GM18907 (cell line): ENCODE measurements around the gene MAN1A2.
"Not testable (repeated sequence)": the region's sequence is repeated elsewhere in the genome, so short reads cannot be mapped to it uniquely, and the experiment has no call there.

Experiments
- ATAC-seq: cut with Tn5 transposase; IDR thresholded peaks from one replicate; pipeline ENCODE4 v1.9.1; 2021; ENCODE audit warnings: mild to moderate bottlenecking, moderate library complexity; ENCODE audit not compliant: unreplicated experiment

MAN1A2 gene

DNA sequence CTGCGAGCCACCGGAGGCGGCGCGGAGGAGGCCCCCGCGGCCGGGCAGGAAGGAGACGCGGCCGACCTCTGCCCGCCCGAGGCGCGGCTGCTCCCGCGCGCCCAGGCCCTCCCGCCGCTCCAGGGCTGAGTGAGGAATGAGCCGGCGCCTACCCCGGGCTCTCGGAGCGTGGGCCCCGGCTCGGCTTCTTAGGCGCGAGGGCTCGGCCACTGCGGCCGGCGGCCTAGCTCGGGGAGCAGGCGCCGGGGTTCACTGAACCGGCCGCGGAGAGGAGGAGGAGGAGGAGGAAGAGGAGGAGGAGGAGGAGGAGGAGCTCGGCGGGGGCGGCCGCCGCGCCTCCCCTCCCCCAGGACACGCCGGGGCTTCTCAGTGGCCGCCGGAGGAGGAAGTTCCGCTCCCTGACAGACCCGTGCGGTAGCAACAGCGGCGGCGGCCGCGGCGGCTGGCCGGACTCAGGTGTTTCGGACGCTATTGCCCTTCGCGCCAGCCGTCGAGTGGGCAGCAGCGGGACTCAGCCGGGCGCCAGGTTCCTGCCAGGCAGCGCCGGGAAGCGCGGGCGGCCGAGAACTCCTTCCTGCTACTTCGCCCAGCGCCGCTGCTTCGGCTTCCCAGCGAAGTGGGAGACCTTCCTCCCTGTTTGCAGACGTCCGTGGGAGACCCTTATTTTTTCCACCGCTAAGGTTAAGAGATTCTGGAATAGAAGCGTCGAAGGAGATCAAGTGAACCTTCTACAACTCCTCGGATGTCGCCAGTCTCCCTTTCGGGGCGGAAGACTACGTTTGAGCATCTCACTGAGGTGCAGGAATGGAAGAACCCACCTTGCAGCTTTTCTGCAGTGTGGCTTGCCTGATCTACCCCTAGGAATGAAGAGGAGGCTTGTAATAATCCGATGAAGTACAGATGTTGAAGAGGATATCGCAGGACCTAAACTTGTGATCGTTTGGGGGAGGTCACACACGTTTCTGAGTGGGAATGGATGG lies at the start of gene MAN1A2:
MAN1A2 (plus strand) TSS at position 404 of the 980 bp plus-strand sequence. CDS start 735 bp downstream, outside the sequence.
- ATAC-seq = peak; percentile 70

DNA sequence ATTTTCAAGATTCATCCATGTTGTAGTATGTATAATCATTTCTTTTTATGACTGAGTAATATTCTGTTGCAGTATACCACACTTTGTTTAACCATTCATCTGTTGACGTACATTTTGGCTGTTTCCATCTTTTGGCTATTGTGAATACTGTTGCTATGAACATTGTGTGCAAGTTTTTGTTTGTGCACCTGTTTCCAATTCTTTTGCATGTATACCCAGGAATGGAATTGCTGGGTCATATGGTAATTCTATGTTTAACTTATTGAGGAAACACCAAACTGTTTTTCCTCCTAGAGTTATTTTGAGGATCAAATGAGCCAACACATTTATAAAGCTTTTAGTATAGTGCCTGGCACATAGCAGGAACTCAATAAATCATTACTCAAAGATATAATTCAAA lies 49.2 kb upstream of the MAN1A2 start:
- no peak for ATAC-seq

DNA sequence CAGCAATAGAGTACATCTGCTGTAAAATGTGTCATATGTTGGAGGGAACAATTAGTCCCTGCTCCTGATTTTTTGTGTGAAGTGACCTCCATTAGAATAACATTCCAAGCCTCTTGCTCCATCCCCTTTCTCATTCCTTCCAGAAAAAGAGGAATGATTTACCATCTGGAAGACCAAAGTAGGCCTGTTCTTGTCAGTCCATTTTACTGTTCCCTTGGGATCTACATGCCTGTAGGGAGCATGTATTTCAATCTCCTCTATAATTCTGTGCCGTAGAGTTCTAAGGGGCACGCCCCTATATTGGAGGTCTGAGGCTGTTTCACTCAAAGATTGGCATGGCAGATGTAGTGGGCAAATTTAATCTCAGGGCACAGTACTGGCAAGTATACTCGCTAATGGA lies 48.8 kb upstream of the MAN1A2 start:
- no peak for ATAC-seq

DNA sequence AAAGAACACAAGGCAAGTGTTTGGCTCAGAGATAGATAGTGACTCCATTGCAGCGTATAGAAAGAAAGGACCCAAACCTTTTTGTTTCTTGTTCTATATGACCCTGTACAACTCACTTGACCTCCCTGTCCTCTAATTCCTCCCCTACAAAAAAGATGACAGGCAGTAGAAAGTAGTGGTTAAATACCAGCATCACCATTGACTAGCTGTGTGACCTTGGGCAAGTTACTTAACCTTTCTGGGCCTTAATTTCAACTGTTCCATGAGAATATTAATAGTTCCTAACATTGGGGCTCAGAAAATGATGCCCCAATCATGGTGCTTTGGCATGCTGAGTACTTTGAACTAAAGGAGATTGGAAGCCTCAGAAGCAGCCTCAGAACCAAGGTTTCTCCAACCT lies 46.7 kb upstream of the MAN1A2 start:
- ATAC-seq = no peak

DNA sequence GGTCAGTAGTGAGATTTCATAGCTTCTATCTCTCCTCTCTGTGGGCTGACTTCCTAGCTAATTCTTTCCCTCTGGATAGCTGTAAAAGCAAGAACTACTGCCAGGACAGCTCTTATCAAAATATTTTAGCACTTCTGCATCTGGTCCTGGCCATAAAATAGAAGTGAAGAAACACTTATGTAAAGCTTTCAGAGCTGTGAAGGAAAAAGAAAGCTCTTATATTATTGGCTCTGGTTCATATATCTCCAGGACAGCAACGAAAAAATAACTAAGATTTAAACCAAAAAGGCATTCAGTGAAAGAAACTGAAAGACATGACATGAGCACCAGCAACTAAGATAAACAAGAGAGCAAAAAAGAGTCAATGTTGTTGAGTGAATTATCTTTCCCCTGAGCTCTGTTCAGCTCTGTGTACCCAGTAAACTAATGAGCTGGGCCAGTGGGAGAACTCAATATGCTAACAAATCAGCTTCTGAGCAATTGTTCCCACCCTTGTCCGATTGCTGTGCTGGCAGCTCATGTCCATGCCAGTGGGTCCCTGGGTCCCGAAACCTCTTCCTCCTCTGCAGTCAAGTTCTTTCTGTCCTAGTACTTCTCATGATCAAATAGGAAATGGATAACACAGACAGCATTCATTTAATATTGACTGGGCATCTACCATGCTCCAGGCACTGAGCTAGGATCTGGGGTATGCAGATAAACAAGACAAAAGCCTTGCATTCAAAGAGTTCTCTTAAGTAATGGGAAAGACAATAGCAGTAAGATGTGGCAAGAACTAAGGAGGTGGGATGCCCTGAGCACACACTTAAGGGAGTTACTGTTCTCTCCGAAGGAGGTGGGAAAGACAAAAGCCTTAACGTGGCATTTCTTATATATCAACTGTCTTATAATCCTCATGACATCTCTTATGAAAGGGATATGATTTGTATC lies 45.3 kb upstream of the MAN1A2 start:
- ATAC-seq = no peak

DNA sequence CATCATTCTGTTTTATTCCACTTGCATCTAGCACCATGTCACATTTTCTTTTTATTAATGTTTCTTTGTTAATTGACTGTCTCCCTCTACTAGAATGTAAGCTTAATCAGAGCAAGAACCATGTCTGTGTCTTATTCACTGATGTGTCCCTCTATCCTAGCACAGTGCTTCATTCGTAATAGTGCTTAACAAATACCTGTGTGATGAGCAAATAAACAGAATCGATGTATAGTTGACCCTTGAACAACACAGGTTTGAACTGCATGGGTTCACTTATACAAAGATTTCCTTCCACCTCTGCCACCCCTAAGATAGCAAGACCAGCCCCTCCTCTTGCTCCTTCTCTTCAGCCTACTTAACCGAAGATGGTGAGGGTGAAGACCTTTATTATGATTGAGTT lies 42.9 kb upstream of the MAN1A2 start:
- ATAC-seq = no peak

DNA sequence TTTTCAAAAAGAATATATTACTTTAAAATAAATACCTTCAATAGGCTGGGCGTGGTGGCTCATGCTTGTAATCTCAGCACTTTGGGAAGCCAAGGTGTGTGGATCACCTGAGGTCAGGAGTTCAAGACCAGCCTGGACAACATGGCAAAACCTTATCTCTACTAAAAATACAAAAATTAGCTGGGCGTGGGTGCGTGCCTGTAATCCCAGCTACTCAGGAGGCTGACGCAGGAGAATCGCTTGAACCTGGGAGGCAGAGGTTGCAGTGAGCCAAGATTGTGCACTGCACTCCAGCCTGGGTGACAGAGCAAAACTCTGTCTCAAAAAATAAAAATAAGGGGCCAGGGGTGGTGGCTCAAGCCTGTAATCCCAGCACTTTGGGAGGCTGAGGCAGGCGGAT lies 41.2 kb upstream of the MAN1A2 start:
- ATAC-seq = not testable (repeated sequence)

DNA sequence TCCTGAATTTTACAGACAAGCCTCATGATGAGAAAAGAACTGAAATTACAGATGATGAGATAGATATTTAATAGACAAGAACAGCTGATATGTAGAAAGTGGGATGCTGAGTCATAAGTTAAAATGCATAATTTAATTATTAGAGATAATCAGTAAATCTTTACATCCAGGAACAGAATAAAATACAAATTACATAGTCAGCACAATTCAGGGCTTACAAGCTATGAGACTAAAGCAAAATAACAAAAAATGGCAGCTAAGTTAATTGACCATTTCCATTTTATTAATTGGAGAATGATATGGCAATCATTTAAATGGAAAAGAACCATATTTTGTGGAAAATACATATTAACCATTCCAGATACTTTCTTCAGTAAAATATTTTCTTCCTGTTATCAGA lies 40.2 kb upstream of the MAN1A2 start:
- ATAC-seq = no peak

DNA sequence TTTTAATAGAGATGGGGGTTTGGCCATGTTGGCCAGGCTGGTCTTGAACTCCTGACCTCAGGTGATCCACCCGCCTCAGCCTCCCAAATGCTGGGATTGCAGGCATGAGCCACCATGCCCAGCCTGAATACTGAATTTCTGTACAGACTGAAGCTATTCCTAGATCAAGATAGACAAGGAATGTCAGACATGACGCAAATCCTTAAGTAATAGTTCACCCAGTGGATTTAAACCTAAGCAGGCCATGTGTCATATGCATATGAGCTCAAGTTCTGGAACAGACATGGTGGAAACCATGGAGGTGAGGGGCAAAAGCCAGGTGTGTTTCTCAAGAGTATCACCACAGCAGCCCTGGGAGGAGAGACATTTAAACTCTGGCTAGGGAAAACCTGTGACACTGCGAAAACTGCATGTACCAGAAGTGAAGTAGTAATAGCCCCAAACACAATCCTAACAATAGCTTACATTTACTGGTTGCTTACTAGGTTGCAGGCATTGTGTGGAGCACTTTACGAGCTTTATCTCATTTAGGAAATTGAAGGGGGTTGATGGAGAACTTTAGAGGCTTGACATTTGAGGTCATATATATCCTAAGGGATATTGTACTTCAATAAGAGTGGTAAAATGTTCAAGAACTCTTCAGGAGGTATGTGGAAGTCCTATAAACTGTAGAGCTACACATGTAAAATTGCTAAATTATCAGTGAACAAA lies 31.7 kb upstream of the MAN1A2 start:
- ATAC-seq = no peak

DNA sequence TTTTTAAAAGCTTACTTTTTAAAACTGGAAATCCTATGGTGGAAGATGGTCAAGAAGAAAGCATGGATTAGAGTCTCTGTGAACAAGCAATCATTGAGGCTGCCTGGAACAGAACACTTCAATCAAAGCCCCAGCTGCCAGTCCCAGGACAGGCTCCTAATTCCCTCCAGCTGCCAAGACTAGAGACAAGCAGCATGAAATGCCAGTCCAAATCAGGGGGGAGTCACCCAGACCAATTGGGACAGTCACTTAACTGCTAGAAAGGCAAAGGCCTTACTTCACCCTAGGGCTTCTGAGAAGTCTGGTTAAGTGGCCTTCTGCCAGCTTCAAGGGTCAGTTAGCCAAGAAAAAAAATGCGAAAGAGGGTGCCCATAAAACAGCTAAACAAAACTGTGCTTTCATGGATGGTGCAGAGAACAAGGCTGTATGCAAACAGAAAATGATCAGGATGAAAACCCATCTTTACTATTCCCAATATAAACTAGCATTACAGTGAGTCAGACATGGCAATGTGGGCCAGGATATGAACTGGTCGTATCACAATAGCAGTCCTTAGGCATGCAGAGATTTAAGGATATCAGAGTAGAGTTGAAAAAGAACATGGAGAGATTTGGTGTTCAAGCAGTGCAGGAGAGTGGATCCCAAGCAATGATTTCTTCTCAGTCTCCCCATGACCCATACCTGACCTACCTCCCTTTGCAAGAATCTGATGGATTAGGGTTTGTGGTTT lies 31.0 kb upstream of the MAN1A2 start:
- ATAC-seq = no peak

DNA sequence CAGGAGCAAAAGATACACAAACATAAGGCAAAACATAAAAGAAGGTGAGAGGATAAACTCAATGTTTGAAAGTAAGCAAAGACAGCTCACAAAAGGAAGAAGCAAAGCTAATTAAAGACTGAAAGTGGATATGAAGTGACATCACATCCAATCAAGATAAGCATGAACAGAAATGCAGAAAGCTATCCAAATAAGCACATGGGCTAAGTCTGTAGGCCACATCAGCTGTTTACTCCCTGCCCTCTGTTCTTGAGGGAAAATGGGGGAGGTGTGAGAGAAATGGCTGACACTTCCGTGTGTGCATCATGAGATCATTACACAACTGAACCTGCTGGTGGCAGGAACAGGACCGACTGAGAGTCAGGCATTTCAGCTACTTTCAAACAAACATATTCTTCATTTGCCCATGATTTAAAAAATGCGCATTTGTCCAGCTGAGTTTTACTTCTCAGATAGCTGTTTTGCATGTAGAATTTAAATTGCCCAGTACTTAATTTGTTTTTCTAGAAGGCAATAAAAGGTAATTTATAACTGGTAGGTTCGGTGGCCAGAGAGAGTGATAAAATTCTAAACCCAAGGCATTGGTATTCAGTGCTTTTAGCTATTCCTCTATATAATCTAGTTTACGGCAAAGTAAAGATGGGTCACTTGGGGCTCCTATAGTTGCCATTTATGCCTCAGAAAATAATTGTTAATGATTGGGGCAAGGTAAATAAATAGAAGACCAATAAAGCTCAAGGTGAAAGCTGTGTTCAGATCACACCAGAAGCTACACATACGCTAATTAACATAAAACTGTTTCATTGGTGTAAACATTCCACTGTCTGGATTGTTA lies 27.2 kb upstream of the MAN1A2 start:
- no peak for ATAC-seq

DNA sequence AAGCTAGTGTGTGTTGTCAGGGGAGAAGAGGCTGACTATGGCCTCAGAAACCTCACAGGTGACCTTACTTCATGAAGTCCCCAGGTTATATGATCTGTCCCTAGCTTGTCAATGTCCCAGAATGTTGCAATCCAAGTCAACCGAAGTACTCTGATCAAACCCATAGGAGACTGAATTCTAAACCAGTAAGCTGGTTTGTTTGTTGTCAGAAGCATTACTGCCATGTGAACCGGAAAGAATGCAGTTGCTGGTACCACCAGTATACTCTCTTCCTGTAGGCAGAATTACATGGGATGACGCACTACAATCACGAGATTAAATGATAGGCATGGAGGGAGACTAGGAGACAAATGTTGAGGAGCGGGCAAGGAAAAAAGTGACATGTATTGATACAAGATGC lies 26.1 kb upstream of the MAN1A2 start:
- ATAC-seq = no peak

DNA sequence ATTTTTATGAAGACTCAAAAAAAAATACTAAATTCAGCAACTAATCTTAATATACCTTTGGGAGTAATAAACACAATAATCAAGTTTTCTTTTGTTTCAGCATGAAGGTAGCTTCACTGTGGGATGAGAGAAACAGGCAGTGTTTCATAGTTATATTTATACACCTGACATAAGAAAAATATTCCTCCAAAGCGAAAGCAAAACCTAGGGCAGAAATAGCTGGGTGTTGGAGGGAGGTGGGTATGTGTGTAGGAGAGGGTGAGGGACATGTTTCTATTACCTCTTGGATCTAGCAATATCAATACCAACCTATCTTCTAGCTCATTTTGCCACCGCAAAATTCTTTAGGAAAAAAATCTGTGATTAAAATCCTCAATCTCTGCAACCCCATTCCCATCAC lies 24.9 kb upstream of the MAN1A2 start:
- ATAC-seq = no peak

DNA sequence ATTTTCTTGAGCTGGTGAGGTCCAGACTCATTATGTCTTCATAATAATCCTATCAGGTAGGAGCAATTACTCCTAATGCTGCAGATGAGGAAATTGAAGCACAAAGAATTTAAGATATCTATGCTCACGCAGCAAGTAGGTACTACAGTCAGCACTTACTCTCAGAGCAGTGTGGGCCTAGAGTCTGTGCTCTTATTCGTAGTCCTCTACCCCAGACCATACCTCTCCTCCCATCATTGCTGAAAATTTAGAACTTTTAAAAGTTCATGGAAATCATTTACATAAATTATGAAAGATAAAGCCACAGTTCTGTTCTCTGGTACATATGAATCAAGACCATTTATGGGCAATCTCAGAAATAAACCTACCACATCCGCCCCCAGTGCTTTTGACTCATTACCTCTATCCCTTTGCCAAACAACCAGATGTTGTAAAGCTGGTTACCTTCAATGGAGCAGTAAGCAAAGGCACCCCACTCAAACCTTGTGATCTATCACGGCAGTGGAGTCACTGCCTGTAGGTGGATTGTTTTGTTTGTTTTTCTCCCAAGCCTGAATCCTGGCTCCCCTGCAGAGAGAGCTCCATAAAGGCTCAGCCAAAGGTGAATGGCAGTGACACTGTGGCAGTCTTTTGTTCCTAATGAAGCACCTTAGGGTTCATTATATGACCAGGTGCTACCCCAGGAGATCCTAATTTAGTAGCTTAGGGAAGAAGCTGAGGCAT lies 20.9 kb upstream of the MAN1A2 start:
- no peak for ATAC-seq

DNA sequence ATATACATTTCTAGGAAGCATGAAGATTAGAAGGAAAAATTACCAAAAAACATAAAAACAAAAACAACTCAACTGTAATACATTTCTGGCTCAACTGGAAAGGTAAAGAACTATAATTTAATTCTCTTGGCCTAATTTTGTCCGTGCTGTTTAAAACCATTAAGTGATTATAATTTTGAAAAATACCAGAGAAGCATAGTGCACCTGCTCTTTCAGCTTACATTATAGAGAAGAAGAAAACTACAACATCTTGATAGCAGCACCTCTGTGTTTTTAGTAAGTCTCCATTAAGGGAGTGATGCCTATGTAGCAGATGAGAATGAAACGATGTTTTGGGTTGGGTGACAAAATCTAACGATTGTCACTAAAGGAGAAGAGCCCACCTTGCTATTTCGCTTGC lies 19.3 kb upstream of the MAN1A2 start:
- no peak for ATAC-seq

DNA sequence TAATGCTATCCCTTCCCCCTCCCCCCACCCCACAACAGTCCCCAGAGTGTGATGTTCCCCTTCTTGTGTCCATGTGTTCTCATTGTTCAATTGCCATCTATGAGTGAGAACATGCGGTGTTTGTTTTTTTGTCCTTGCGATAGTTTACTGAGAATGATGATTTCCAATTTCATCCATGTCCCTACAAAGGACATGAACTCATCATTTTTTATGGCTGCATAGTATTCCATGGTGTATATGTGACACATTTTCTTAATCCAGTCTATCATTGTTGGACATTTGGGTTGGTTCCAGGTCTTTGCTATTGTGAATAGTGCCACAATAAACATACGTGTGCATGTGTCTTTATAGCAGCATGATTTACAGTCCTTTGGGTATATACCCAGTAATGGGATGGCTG lies 14.6 kb upstream of the MAN1A2 start:
- not testable (repeated sequence) for ATAC-seq

DNA sequence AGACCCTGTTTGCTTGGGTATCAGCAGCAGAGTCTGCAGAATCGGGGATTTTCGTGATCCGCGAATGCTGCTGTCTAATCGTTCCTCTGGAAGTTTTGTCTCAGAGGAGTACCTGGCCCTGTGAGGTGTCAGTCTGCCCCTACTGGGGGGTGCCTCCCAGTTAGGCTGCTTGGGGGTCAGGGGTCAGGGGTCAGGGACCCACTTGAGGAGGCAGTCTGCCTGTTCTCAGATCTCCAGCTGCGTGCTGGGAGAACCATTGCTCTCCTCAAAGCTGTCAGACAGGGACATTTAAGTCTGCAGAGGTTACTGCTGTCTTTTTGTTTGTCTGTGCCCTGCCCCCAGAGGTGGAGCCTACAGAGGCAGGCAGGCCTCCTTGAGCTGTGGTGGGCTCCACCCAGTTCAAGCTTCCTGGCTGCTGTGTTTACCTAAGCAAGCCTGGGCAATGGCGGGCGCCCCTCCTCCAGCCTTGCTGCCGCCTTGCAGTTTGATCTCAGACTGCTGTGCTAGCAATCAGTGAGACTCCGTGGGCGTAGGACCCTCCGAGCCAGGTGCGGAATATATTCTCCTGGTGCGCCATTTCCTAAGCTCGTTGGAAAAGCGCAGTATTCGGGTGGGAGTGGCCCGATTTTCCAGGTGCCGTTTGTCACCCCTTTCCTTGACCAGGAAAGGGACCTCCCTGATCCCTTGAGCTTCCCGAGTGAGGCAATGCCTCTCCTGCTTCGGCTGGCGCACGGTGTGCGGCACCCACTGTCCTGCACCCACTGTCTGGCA lies 9.2 kb upstream of the MAN1A2 start:
- ATAC-seq = not testable (repeated sequence)

DNA sequence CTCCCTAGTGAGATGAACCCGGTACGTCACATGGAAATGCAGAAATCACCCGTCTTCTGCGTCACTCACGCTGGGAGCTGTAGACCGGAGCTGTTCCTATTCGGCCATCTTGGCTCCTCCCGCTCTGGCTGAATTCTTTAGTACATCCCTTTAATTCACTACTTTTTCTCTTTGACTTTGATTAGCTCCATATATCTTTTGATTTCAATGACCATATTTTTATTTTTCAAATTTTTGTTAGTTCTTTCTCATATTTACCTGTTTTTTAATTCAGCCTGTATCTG lies 8.7 kb upstream of the MAN1A2 start:
- ATAC-seq = not testable (repeated sequence)
